Measurements from ENCODE around the gene EIF4G2.

The EIF4G2 gene

GRCh38 chr11:10818594-10818993, 9.9 kb upstream of the EIF4G2 start:
- Mint-ChIP-seq H3K4me1 (peaks cover 9% of the 10 kb centered on the region), H3K9me3 (no peaks in the 10 kb centered on the region), H3K4me3 (no peak overlapping the region), H3K27me3 (ENCODE audit: low read depth) (no peaks in the 10 kb centered on the region), H3K36me3 (ENCODE audit: low read depth) (peaks cover 3% of the 10 kb centered on the region), H3K27ac (no peak overlapping the region)
- TF ChIP-seq CTCF (IDR thresholded peaks at IDR 0.05; ENCODE audit: unreplicated experiment in 3 of 3) = no peak

GRCh38 chr11:10813945-10814344, 5.2 kb upstream of the EIF4G2 start:
- no peaks in the 10 kb centered on the region for H3K27me3 Mint-ChIP-seq (ENCODE audit: low read depth)
- H3K4me3 Mint-ChIP-seq = no peak overlapping the region
- no peak overlapping the region for H3K27ac Mint-ChIP-seq
- no peaks in the 10 kb centered on the region for H3K36me3 Mint-ChIP-seq (ENCODE audit: low read depth)
- H3K4me1 Mint-ChIP-seq = peaks cover 11% of the 10 kb centered on the region
- no peaks in the 10 kb centered on the region for H3K9me3 Mint-ChIP-seq
- TF ChIP-seq CTCF (IDR thresholded peaks at IDR 0.05; ENCODE audit: unreplicated experiment in 3 of 3) = no peak

- Mint-ChIP-seq H3K4me3 (peak overlapping the region; percentile 97 to 98 (median 97)), H3K4me1 (peaks cover 40% of the 10 kb centered on the region), H3K27ac (peak overlapping the region; percentile 99 to 100 (median 100)), H3K9me3 (no peaks in the 10 kb centered on the region), H3K36me3 (ENCODE audit: low read depth) (peaks cover 32% of the 10 kb centered on the region), H3K27me3 (ENCODE audit: low read depth) (no peaks in the 10 kb centered on the region)
- TF ChIP-seq CTCF (IDR thresholded peaks at IDR 0.05; ENCODE audit: unreplicated experiment in 3 of 3) = no peak
Measured at GRCh38 chr11:10809373-10810160, 841 bp upstream of the EIF4G2 start.

- no peak for TF ChIP-seq CTCF (IDR thresholded peaks at IDR 0.05; ENCODE audit: unreplicated experiment in 3 of 3)
- Mint-ChIP-seq H3K4me1 (peaks cover 52% of the 10 kb centered on the region), H3K4me3 (peak overlapping the region; percentile 97 to 98 (median 97)), H3K9me3 (no peaks in the 10 kb centered on the region), H3K27me3 (ENCODE audit: low read depth) (no peaks in the 10 kb centered on the region), H3K36me3 (ENCODE audit: low read depth) (peaks cover 46% of the 10 kb centered on the region), H3K27ac (peak overlapping the region; percentile 99 to 100 (median 100))
Measured at GRCh38 chr11:10808235-10808552, 532 bp downstream of the EIF4G2 start.

GRCh38 chr11:10807493-10808234, 1.1 kb downstream of the EIF4G2 start:
- Mint-ChIP-seq H3K4me1 (peaks cover 52% of the 10 kb centered on the region), H3K36me3 (ENCODE audit: low read depth) (peaks cover 51% of the 10 kb centered on the region), H3K4me3 (peak overlapping the region; percentile 97 to 98 (median 97)), H3K9me3 (no peaks in the 10 kb centered on the region), H3K27me3 (ENCODE audit: low read depth) (no peaks in the 10 kb centered on the region), H3K27ac (peak overlapping the region; percentile 99 to 100 (median 100))
- TF ChIP-seq CTCF (IDR thresholded peaks at IDR 0.05; ENCODE audit: unreplicated experiment in 3 of 3) = no peak

Measured in nephron (organoid).